NCI-H1417 treated with DMSO at 0.1 percent for 48 hours (cell line): ENCODE results near the gene ACTG1.

Experiments
- DNase-seq: peaks from one replicate; lab custom pipeline; 2025; lab: John Stamatoyannopoulos, UW

ACTG1 gene

GRCh38 chr17:81518113-81518784 lies 5.7 kb upstream of the ACTG1 start:
- no peak for DNase-seq

GRCh38 chr17:81517339-81518112 lies 4.9 kb upstream of the ACTG1 start:
- no peak for DNase-seq

DNA sequence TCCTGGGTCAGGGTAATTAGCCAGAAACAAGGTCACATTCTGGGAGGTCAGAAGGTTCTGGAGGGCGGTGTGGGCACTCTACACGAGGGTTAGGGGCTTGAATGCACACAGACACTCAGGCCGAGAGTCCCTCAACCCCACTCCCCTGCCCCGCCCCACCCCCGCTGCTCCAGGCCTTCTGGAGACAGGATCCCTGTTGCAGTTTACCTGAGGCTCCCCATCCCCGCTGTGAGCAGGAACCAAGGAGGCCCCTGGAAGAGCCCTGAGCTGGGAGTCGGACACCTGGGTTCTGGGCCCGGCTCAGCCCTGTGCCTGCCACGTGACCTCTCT lies 4.4 kb upstream of the ACTG1 start:
- no peak for DNase-seq

- no peak for DNase-seq
These were observed 3.8 kb upstream of the ACTG1 start for GRCh38 chr17:81516439-81516838.

GRCh38 chr17:81515530-81516041 lies 3.0 kb upstream of the ACTG1 start:
- DNase-seq, result no peak

DNA sequence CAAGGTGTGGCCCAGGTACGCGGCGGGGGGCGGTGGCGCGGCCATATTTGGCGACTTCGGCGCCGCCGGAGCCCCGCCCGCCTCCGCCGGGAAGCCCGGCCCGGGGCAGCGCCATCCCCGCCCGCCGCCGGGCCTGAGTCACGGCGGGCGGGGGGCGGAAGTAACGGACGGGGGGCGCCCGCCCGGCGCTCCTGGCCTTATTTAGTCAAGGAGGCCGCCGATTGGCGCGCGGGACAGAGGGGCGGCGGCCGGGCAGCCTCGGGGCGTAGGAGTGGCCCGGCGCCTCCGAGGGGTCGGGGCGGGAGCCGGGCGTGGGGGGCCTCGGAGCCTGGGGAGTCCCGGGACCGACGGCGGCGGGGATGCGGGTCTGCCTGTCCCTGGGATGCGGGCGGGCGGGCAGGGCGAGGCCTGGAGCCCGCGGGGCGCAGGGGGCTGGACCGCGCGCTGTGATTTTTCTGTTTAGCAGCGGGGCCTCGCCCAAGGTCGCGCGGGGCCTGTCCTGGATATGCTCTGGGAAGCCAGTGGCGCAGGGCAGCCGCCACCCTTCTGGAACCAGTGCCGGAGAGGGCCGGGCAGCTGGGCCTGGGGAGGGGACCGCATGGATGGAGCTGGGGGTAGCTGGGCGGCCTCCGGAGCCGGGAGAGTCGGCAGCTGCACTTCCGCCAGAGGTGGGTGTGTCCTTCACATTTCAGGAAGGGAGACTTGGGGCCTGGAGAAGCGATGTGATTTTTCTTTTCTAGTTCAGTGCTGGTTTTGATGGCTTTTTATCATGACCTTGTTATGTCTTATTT lies 2.3 kb upstream of the ACTG1 start:
- no peak for DNase-seq

DNA sequence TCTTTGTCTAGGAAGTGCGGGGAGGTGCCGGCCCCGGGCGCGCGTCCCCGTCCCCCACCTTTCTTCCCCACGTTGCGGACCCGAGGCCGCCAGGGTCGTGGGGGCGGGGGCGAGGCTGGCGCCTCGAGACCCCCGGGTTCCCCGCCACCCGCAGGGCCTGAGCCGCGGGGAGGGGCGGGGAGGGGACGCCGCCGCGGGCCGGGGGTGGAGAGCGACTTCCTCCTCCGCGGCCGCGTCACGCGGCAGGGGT lies 1.8 kb upstream of the ACTG1 start:
- DNase-seq, result no peak

DNA sequence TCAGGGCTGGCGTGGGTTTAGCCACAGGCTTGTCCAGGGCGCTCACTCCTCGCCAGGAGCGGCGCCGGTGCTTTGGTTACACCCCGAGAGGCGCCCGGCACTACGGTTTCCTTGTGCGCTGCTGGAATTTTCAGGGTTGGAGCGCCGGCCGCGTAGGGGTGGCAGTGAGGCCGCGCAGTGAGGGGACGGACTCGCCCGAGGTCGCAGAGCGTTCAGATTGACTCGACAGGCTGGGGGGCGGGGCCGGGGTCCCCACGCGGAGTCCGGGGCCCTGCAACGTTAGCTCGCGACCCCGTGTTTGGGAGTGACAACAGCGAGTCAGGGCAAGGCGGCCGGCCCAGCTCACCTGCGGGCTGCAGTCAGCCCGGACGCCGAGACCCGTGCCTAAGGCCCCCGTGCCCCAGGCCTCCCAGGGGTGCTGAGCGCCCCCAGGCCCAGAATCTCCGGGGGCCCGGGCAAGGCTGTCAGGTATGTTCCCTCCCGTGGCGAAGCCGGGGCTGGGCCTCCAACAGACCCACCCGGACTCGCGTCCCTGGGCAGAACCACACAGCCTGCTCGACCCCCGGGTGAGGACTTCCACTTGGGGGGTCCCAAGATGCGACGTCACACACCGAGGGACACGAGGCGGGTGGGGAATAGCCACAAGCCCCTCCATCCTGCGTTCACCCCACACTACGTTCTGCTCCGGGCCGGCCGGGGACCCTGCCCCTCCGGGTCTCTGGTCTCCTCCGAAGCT lies 1.3 kb upstream of the ACTG1 start:
- no peak for DNase-seq

DNA sequence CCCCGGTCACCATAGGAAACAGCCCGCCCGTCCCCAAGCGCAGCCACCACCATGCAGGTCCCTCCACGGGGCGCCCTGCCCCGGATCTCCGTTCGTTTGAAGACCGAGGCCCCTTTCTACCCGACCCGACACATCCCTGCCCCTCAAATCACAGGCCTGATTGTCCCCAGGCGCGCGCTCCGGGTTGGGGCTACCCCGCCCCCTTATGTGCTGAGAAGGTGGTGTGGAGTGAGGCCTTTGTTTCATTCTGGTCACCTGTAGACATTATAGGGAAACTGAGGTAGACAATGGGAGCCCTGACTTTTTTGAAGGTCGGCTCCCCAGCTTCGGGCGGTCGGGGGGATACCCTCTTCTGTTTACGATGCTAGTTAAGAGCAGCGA lies 763 bp upstream of the ACTG1 start:
- peak; percentile 29 for DNase-seq

GRCh38 chr17:81511804-81512561 lies 616 bp downstream of the ACTG1 start:
- DNase-seq, result no peak

- DNase-seq, result no peak
These were observed 1.1 kb downstream of the ACTG1 start for GRCh38 chr17:81511554-81511803.

DNA sequence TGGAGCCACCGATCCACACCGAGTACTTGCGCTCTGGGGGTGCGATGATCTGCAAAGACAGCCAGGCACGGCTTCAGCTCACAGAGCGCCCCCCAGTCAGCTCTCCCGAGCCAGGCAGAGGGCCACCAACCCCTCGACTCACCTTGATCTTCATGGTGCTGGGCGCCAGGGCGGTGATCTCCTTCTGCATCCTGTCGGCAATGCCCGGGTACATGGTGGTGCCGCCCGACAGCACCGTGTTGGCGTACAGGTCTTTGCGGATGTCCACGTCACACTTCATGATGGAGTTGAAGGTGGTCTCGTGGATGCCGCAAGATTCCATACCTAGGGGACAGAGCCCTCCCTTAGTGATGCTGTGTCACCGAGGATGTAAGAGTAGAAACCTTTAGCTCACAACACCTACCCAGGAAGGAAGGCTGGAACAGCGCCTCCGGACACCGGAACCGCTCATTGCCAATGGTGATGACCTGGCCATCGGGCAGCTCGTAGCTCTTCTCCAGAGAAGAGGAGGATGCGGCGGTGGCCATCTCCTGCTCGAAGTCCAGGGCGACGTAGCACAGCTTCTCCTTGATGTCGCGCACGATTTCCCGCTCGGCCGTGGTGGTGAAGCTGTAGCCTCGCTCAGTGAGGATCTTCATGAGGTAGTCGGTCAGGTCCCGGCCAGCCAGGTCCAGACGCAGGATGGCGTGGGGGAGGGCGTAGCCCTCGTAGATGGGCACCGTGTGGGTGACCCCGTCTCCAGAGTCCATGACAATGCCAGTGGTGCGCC lies 1.6 kb downstream of the ACTG1 start:
- DNase-seq, result no peak

- DNase-seq, result no peak
These were observed 2.4 kb downstream of the ACTG1 start for GRCh38 chr17:81509972-81510784.

- DNase-seq, result no peak
These were observed 3.2 kb downstream of the ACTG1 start for GRCh38 chr17:81509207-81509971.

DNA sequence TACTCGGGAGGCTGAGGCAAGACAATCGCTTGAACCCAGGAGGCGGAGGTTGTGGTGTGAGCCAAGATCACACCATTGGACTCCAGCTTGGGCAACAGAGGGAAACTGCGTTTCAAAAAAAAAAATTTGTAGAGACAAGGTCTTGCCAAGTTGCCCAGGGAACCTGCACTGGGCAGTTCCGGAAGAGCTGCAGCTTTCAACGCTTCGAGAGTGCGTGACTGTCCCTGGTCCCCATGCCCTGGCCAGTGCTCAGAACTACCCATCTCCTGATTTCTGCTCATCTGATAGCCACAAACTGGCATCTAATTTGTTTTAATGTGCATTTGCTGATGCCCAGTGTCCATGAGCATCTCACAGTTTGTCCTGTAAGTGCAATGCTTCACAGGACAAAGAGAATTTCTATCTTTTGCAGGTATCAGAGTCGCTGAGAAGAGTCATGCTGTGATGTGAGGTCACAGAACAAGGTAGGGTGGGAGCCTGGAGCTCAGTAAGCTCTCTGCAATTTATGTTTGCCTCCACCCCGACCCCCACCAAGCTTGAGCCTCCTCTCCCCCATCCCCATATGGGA lies 3.9 kb downstream of the ACTG1 start:
- no peak for DNase-seq

GRCh38 chr17:81503619-81504018 lies 9.0 kb downstream of the ACTG1 start:
- no peak for DNase-seq

DNA sequence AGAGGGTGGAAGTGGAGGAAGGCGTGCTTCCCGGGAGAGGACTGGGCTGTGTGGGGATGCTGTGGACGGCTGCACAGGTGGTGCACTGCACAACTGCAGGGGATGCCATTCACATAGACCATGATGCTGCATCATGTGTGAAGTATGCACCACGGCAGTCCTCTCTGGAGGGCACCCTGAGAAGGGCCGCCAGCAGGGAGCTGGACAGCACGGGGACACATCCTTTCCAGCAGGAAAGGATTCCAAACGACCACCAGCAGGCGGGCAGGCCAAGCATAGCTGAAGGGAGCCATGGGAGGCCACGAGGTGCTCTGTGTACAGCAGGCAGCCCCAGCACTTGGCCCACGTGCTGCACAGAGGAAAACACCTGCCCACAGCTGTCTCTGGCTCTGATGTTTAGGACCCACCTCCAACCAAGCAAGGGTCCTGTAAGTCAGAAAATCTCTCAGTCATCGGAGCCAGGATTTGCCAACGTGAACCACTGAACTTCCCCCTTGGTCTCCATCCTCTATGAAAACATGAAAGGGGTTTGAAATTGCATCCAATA lies 10.1 kb downstream of the ACTG1 start:
- DNase-seq, result no peak

GRCh38 chr17:81500047-81500446 lies 12.6 kb downstream of the ACTG1 start:
- DNase-seq, result no peak

DNA sequence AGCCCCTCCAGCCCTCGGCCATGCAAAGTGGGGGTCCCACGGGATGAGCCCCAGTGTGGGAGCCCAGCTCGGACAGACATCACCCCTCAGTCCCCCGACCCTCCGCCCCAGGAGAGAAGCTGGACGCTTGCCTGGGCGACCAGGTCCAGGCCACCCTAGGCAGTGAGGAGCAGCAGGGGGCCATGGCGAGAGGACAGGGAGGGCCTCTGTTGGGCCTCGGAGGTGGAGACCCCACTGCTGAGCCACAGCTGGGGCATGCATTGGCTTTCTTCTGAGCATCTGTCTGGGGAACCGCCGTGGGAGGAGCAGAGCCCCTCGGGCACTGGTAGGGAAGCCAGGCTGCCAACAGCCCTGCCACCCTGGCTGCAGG lies 13.0 kb downstream of the ACTG1 start:
- no peak for DNase-seq
